HepG2 (cell line): ENCODE measurements around the gene SEC14L1. TPM values are rescaled to one million over a fixed set of nuclear protein-coding genes. Genes with fewer than 3 reads are reported as not detected.

Experiments used
- ATAC-seq: fragments of 200-7000 bp; cut with Tn5 transposase; 3 replicates; pipeline ENCODE4 v1.9.1; 2020; ENCODE audit warnings: mild to moderate bottlenecking, moderate library complexity
- BruUV-seq: library from RNA; stranded (reverse); fragments of 400-500 nt; replicated peaks from 2 replicates; lab custom pipeline; 2021; lab: Mats Ljungman, UMichigan
- CTCF ChIA-PET: fragments of 300-600 bp; formaldehyde crosslinking; extraction: SDS; loops from one replicate; lab custom pipeline; 2021; ENCODE audit warnings: low total read pairs, inconsistent platforms, low intra/inter-chr PET ratio; lab: Yijun Ruan, JAX
- POLR2A ChIA-PET: fragments of 350-600 bp; sonication (Branson Sonifier 250); formaldehyde crosslinking; loops from one replicate; lab custom pipeline; 2020; ENCODE audit warnings: antibody characterized with exemption, inconsistent platforms; lab: Yijun Ruan, JAX
- DNase-seq: peaks from one replicate; pipeline ENCODE4 v3.0.0-alpha.2; 2015; ENCODE audit warnings: low spot score
- FAIRE-seq: peaks from 3 replicates; lab custom pipeline; 2011; peaks lifted over from hg19 to GRCh38; lab: Jason Lieb, UNC
- H2AFZ ChIP-seq: one replicate; pipeline ENCODE4 v1.6.1; 2011; ENCODE audit warnings: low read length, inconsistent platforms
- H3K27ac ChIP-seq: fragments of 300-600 bp; 3 replicates; pipeline ENCODE4 v1.8.0; 2011; ENCODE audit warnings: mixed run types, mild to moderate bottlenecking, mixed read lengths, low read length, inconsistent platforms; ENCODE audit not compliant: insufficient read depth; ENCODE audit errors: extremely low read length
- H3K27me3 ChIP-seq, 2 experiments: fragments of 200-600 bp in 1 of 2; 2 replicates in 1 of 2; 3 replicates in 1 of 2; pipeline versions ENCODE4 v1.6.0 to v1.8.0; 2011; ENCODE audit warnings: low read length in 2 of 2, mild to moderate bottlenecking in 2 of 2, moderate library complexity in 2 of 2, inconsistent platforms in 1 of 2; ENCODE audit not compliant: insufficient read depth in 2 of 2, control insufficient read depth in 1 of 2
- H3K36me3 ChIP-seq, 2 experiments: fragments of 200-600 bp in 1 of 2; replicated peaks in 1 of 2; 2 replicates in 1 of 2; 3 replicates in 1 of 2; pipeline versions ENCODE4 v1.5.1 to v1.8.0; 2011; ENCODE audit warnings: low read length in 2 of 2, inconsistent platforms in 1 of 2; ENCODE audit not compliant: insufficient read depth in 2 of 2, control insufficient read depth in 1 of 2
- H3K4me1 ChIP-seq: 2 replicates; pipeline ENCODE4 v1.5.1; 2012; ENCODE audit warnings: low read length, inconsistent platforms; ENCODE audit not compliant: insufficient read depth
- H3K4me2 ChIP-seq: 2 replicates; pipeline ENCODE4 v1.6.0; 2011; ENCODE audit warnings: low read depth, low read length, inconsistent platforms
- H3K4me3 ChIP-seq, 3 experiments: fragments of 200-600 bp in 1 of 3; sonication (generic), shearing (Covaris generic) in 1 of 3; replicated peaks in 1 of 3; 2 replicates each; pipeline ENCODE4 v1.5.1; 2011 to 2016; ENCODE audit warnings: low read length in 3 of 3, inconsistent platforms in 2 of 3, low read depth in 2 of 3, mild to moderate bottlenecking in 2 of 3, control low read depth in 1 of 3, mixed read lengths in 1 of 3; ENCODE audit not compliant: insufficient read depth in 1 of 3
- H3K79me2 ChIP-seq: one replicate; pipeline ENCODE4 v1.6.1; 2011; ENCODE audit warnings: low read length, inconsistent platforms; ENCODE audit not compliant: insufficient read depth
- H3K9ac ChIP-seq: 2 replicates; pipeline ENCODE4 v1.6.0; 2011; ENCODE audit warnings: mild to moderate bottlenecking, low read depth, low read length, inconsistent platforms; ENCODE audit not compliant: insufficient read depth
- H3K9me3 ChIP-seq: 2 replicates; pipeline ENCODE4 v1.5.1; 2012; ENCODE audit warnings: mild to moderate bottlenecking, low read length
- H4K20me1 ChIP-seq: 2 replicates; pipeline ENCODE4 v1.6.0; 2011; ENCODE audit warnings: inconsistent platforms, mild to moderate bottlenecking, low read length, moderate library complexity; ENCODE audit not compliant: insufficient read depth
- CTCF ChIP-seq: sonication (generic); formaldehyde crosslinking; IDR thresholded peaks from 2 replicates; pipeline ENCODE4 v1.5.0; 2020; ENCODE audit warnings: mild to moderate bottlenecking, missing genetic modification reagents, moderate library complexity
- HIVEP1 ChIP-seq: sonication (generic); formaldehyde crosslinking; IDR thresholded peaks from 2 replicates; pipeline ENCODE4 v1.4.0; 2020; ENCODE audit warnings: mild to moderate bottlenecking, missing genetic modification reagents
- MAF1 ChIP-seq: sonication (generic); formaldehyde crosslinking; IDR thresholded peaks from 2 replicates; pipeline ENCODE4 v1.5.0; 2020; ENCODE audit warnings: missing genetic modification reagents, borderline replicate concordance
- PHF5A ChIP-seq: IDR thresholded peaks from one replicate; pipeline ENCODE4 v1.6.1; 2018; ENCODE audit warnings: low read depth, missing genetic modification reagents; ENCODE audit not compliant: unreplicated experiment
- RERE ChIP-seq: IDR thresholded peaks from 2 replicates; pipeline ENCODE4 v1.6.1; 2016; ENCODE audit warnings: low read depth, missing genetic modification reagents, missing compliant biosample characterization
- SIX1 ChIP-seq: sonication (generic); formaldehyde crosslinking; IDR thresholded peaks from 2 replicates; pipeline ENCODE4 v1.4.0; 2020; ENCODE audit warnings: missing genetic modification reagents, borderline replicate concordance
- SNAI1 ChIP-seq: sonication (generic); formaldehyde crosslinking; IDR thresholded peaks from 2 replicates; pipeline ENCODE4 v1.5.0; 2020; ENCODE audit warnings: mild to moderate bottlenecking, missing genetic modification reagents, borderline replicate concordance
- SP4 ChIP-seq: sonication (generic); formaldehyde crosslinking; IDR thresholded peaks from 2 replicates; pipeline ENCODE4 v1.8.1; 2023; ENCODE audit warnings: mild to moderate bottlenecking, missing genetic modification reagents
- SP5 ChIP-seq: IDR thresholded peaks from 2 replicates; pipeline ENCODE4 v1.6.1; 2016; ENCODE audit warnings: low read depth, borderline replicate concordance
- TAF15 ChIP-seq: fragments of 200-400 bp; formaldehyde crosslinking; IDR thresholded peaks from one replicate; pipeline ENCODE4 v1.6.1; 2018; ENCODE audit warnings: mild to moderate bottlenecking, low read depth, low read length; ENCODE audit not compliant: poor library complexity, severe bottlenecking
- ZBTB44 ChIP-seq: sonication (generic); formaldehyde crosslinking; IDR thresholded peaks from 2 replicates; pipeline ENCODE4 v1.4.0; 2020; ENCODE audit warnings: missing genetic modification reagents
- ZNF337 ChIP-seq: sonication (generic); formaldehyde crosslinking; IDR thresholded peaks from 2 replicates; pipeline ENCODE4 v1.5.1; 2020; ENCODE audit warnings: missing genetic modification reagents, low read depth, mild to moderate bottlenecking, borderline replicate concordance
- ZNF562 ChIP-seq: sonication (generic); formaldehyde crosslinking; IDR thresholded peaks from 2 replicates; pipeline ENCODE4 v1.8.0; 2022; ENCODE audit warnings: missing genetic modification reagents, borderline replicate concordance
- ZNF563 ChIP-seq: sonication (generic); formaldehyde crosslinking; IDR thresholded peaks from 2 replicates; pipeline ENCODE4 v1.8.0; 2022; ENCODE audit warnings: mild to moderate bottlenecking, moderate library complexity, missing genetic modification reagents
- ZNF7 ChIP-seq: IDR thresholded peaks from 2 replicates; pipeline ENCODE4 v1.6.1; 2016; ENCODE audit warnings: missing biosample characterization, missing genetic modification reagents
- WGBS: methylation state at CpG from one replicate; pipeline ENCODE4 v1.1.6; 2017; ENCODE audit warnings: low lambda C conversion rate; 5-methylcytosine and 5-hydroxymethylcytosine counted together
- in situ Hi-C: cut with HindIII; loops from 2 replicates; pipeline ENCODE4 v1.10.0; 2017; ENCODE audit warnings: low pct_unique_long_range_greater_than_20kb; ENCODE audit not compliant: extremely low pct_ligation_motif_present
- intact Hi-C: fragments of 100-400 bp; cut with micrococcal nuclease; formaldehyde crosslinking; loops from one replicate; pipeline ENCODE4 v1.10.0; 2022; ENCODE audit not compliant: unreplicated experiment
- polyA plus RNA-seq, 8 experiments: library from polyadenylated mRNA; depleted of rRNA in 3 of 8; stranded (reverse) in 7 of 8; unstranded in 1 of 8; fragments of >200 nt; fragmentation: Illumina TruSeq in 4 of 8; extraction: Trizol in 4 of 8; gene quantifications; 2 replicates each; pipeline versions ENCODE4 v1.2.1 to v1.2.3, GENCODE V29; 2011 to 2016; ENCODE audit warnings: low read depth in 4 of 8, missing spikeins in 1 of 8, mixed read lengths in 1 of 8; ENCODE audit not compliant: insufficient read depth in 1 of 8
- total RNA-seq, 5 experiments: library from RNA; depleted of rRNA; stranded (reverse); fragments of >200 nt; fragmentation: Illumina TruSeq; extraction: Trizol; gene quantifications; 2 replicates each; pipeline ENCODE4 v1.2.3, GENCODE V29; 2016; ENCODE audit warnings: low read depth in 1 of 5

SEC14L1 gene
- total and polyA plus RNA-seq, 2 of the 13 experiments (the other 11 are each of a cell fraction or from before 2014, with no cell fraction given) = 26.3 to 43.9 TPM

- TF ChIP-seq ZBTB44 (CRISPR knock-in tag) = no peak
- no peak for TF ChIP-seq ZNF562 (CRISPR knock-in tag)
- TF ChIP-seq SP5 (CRISPR knock-in tag) = no peak
Observed at GRCh38 chr17:77234695-77235094, 93.9 kb downstream of the SEC14L1 start (continued).

GRCh38 chr17:77235370-77235941 is 94.7 kb downstream of the SEC14L1 start:
- no peak overlapping the region for H2AFZ ChIP-seq
- no peak overlapping the region for H3K4me3 ChIP-seq
- no peaks in the 10 kb centered on the region for H3K79me2 ChIP-seq
- in situ Hi-C loops (loop anchor here (25.0 kb wide), 1 partner anchor 373 kb away; the partner anchor contains the start of gene MGAT5B), intact Hi-C loops (no loop called here)
- FAIRE-seq (no peak), ATAC-seq (no peak), DNase-seq (no peak)
- ChIA-PET POLR2A (no interaction called here), CTCF (no interaction called here)
- no TSS peak for BruUV-seq
- no peaks in the 10 kb centered on the region for H4K20me1 ChIP-seq
- H3K4me2 ChIP-seq = no peak overlapping the region
- H3K27ac ChIP-seq = no peak overlapping the region
- no peaks in the 10 kb centered on the region for H3K36me3 ChIP-seq
- H3K4me1 ChIP-seq = peaks cover 8% of the 10 kb centered on the region
- 64% methylated on average over 15 of the region's 15 CpGs for WGBS
- H3K27me3 ChIP-seq = peaks cover 4 to 10% of the 10 kb centered on the region in 2 experiments; a peak in 2 of 5 replicates
- no peak overlapping the region for H3K9ac ChIP-seq
- no peaks in the 10 kb centered on the region for H3K9me3 ChIP-seq
- no peak for TF ChIP-seq CTCF (CRISPR knock-in tag)
- TF ChIP-seq MAF1 = no peak
- TF ChIP-seq ZNF563 (CRISPR knock-in tag) = no peak
- no peak for TF ChIP-seq SIX1
- no peak for TF ChIP-seq PHF5A (CRISPR knock-in tag)
- TF ChIP-seq ZNF7 (CRISPR knock-in tag) = no peak
- TF ChIP-seq SP4 (CRISPR knock-in tag) = no peak
- no peak for TF ChIP-seq SNAI1
- no peak for TF ChIP-seq HIVEP1 (CRISPR knock-in tag)
- no peak for TF ChIP-seq ZNF337 (CRISPR knock-in tag)
- TF ChIP-seq TAF15 = no peak
- TF ChIP-seq RERE (CRISPR knock-in tag) = no peak
